ENCODE measurements around the gene CLPTM1. TPM values are rescaled to one million over a fixed set of nuclear protein-coding genes. Genes with fewer than 3 reads are reported as not detected.
"Not testable (repeated sequence)": the region's sequence is repeated elsewhere in the genome, so short reads cannot be mapped to it uniquely, and the experiment has no call there.

The CLPTM1 gene
- total and polyA plus RNA-seq, 10 donors = 44.9 to 97.6 (median 78.7) TPM

DNA sequence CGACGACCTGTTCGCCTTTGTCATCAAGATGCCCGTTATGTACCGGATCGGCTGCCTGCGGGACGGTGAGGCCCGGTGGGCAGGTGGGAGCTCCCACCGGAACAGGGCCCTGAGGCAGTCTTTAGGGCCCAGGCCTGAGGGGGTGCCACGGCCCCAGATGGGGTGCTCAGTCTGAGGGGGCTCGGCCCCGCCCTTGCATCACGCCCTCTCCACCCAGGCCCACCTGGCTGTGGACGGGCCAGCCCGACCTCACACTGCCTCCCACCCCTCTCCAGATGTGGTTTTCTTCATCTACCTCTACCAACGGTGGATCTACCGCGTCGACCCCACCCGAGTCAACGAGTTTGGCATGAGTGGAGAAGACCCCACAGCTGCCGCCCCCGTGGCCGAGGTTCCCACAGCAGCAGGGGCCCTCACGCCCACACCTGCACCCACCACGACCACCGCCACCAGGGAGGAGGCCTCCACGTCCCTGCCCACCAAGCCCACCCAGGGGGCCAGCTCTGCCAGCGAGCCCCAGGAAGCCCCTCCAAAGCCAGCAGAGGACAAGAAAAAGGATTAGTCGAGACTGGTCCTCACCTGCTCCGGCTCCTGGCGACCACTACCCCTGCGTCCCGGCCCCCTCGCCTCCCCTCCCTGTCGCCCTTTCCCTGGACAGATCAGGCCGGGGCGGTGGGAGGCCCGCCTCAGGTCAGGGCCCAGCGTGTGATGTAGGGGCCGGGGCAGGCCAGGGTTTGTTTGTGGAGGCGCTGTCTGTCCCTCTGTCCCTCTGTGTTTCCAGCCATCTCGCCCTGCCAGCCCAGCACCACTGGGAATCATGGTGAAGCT lies 37.4 kb downstream of the CLPTM1 start:
- 89 to 95% (median 90%) methylated on average over 19 to 44 of the region's 44 CpGs for WGBS, 5 donors
- H3K27ac ChIP-seq = no peak overlapping the region
- intact Hi-C loops (cut with DNase I; ENCODE audit: low total_unique reads) = no loop called here
- H3K4me3 ChIP-seq = no peak overlapping the region
- peaks cover 0 to 23% (median 10%) of the 10 kb centered on the region in 6 donors for H3K4me1 ChIP-seq
- no peaks in the 10 kb centered on the region for H3K9me3 ChIP-seq
- H3K36me3 ChIP-seq = peaks cover 4 to 69% (median 55%) of the 10 kb centered on the region in 6 donors
- TF ChIP-seq, protein P1, sequence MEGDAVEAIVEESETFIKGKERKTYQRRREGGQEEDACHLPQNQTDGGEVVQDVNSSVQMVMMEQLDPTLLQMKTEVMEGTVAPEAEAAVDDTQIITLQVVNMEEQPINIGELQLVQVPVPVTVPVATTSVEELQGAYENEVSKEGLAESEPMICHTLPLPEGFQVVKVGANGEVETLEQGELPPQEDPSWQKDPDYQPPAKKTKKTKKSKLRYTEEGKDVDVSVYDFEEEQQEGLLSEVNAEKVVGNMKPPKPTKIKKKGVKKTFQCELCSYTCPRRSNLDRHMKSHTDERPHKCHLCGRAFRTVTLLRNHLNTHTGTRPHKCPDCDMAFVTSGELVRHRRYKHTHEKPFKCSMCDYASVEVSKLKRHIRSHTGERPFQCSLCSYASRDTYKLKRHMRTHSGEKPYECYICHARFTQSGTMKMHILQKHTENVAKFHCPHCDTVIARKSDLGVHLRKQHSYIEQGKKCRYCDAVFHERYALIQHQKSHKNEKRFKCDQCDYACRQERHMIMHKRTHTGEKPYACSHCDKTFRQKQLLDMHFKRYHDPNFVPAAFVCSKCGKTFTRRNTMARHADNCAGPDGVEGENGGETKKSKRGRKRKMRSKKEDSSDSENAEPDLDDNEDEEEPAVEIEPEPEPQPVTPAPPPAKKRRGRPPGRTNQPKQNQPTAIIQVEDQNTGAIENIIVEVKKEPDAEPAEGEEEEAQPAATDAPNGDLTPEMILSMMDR (IDR thresholded peaks at IDR 0.05 in 8 of 11, conservative IDR thresholded peaks at IDR 0.05 in 3 of 11) = no peak
- TF ChIP-seq POLR2AphosphoS5 (IDR thresholded peaks at IDR 0.05) (peak in 2 of 3 donors; percentile 19 to 46), POLR2A (IDR thresholded peaks at IDR 0.05) (no peak)
- no peak for DNase-seq
- no peaks in the 10 kb centered on the region for H3K27me3 ChIP-seq (replicated peaks in 1 of 7)

- peaks cover 0 to 14% (median 10%) of the 10 kb centered on the region in 6 donors for H3K4me1 ChIP-seq
- no peaks in the 10 kb centered on the region for H3K9me3 ChIP-seq
- TF ChIP-seq POLR2AphosphoS5 (IDR thresholded peaks at IDR 0.05) (no peak), POLR2A (IDR thresholded peaks at IDR 0.05) (no peak)
- TF ChIP-seq, protein P1 (IDR thresholded peaks at IDR 0.05 in 8 of 11, conservative IDR thresholded peaks at IDR 0.05 in 3 of 11) = no peak
- peaks cover 4 to 60% (median 46%) of the 10 kb centered on the region in 6 donors for H3K36me3 ChIP-seq
- DNase-seq = no peak
- WGBS, 5 donors = 86 to 94% (median 91%) methylated on average over 6 of the region's 6 CpGs
- no peak overlapping the region for H3K4me3 ChIP-seq
- intact Hi-C loops (cut with DNase I; ENCODE audit: low total_unique reads) = no loop called here
- no peaks in the 10 kb centered on the region for H3K27me3 ChIP-seq (replicated peaks in 1 of 7)
- H3K27ac ChIP-seq = no peak overlapping the region
Observed at GRCh38 chr19:44993526-44993925, 38.3 kb downstream of the CLPTM1 start.

- TF ChIP-seq POLR2AphosphoS5 (IDR thresholded peaks at IDR 0.05) = peak in 2 of 3 donors; percentile 14 to 58
- TF ChIP-seq POLR2A (IDR thresholded peaks at IDR 0.05) = no peak
- intact Hi-C loops (cut with DNase I; ENCODE audit: low total_unique reads) = no loop called here
- no peaks in the 10 kb centered on the region for H3K9me3 ChIP-seq
- H3K27ac ChIP-seq = peak overlapping the region in 1 of 8 donors; percentile 4
- H3K36me3 ChIP-seq = peaks cover 4 to 54% (median 41%) of the 10 kb centered on the region in 6 donors
- no peak overlapping the region for H3K4me3 ChIP-seq
- WGBS, 5 donors = 89 to 95% (median 92%) methylated on average over 8 to 12 of the region's 12 CpGs
- DNase-seq = no peak
- peaks cover 0 to 9% (median 5%) of the 10 kb centered on the region in 6 donors for H3K4me1 ChIP-seq
- no peaks in the 10 kb centered on the region for H3K27me3 ChIP-seq (replicated peaks in 1 of 7)
Observed at GRCh38 chr19:44993926-44994537, 38.9 kb downstream of the CLPTM1 start.

DNA sequence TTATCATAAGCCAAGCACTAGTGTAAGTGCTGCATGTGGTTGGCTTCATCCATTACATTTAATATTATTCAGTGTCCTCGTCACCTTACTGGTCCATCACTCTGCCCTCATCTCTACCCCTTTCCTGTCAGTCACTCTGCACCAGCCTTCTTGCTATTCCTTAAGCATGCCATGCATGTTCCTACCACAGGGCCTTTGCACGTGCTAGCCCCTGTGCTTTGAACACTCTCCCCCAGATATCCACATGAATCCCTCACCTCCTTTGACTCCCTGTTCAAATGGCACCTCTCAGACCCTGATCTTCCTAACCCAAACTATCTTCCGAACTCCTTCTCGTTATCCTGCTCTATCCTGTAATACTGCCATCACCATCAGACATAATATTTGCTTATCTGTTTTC lies 42.8 kb downstream of the CLPTM1 start:
- Histone ChIP-seq H3K4me1 (peaks cover 8 to 20% (median 18%) of the 10 kb centered on the region in 6 donors), H3K9me3 (no peaks in the 10 kb centered on the region), H3K27ac (no peak overlapping the region), H3K27me3 (replicated peaks in 1 of 7) (no peaks in the 10 kb centered on the region), H3K36me3 (peaks cover 0 to 19% (median 5%) of the 10 kb centered on the region in 6 donors), H3K4me3 (no peak overlapping the region)
- TF ChIP-seq, protein P1 (IDR thresholded peaks at IDR 0.05 in 8 of 11, conservative IDR thresholded peaks at IDR 0.05 in 3 of 11) = no peak
- TF ChIP-seq POLR2AphosphoS5 (IDR thresholded peaks at IDR 0.05) (no peak), POLR2A (IDR thresholded peaks at IDR 0.05) (no peak)
- no peak for DNase-seq
- 90 to 96% (median 93%) methylated on average over 4 of the region's 4 CpGs for WGBS, 5 donors
- intact Hi-C loops (cut with DNase I; ENCODE audit: low total_unique reads) = no loop called here

DNA sequence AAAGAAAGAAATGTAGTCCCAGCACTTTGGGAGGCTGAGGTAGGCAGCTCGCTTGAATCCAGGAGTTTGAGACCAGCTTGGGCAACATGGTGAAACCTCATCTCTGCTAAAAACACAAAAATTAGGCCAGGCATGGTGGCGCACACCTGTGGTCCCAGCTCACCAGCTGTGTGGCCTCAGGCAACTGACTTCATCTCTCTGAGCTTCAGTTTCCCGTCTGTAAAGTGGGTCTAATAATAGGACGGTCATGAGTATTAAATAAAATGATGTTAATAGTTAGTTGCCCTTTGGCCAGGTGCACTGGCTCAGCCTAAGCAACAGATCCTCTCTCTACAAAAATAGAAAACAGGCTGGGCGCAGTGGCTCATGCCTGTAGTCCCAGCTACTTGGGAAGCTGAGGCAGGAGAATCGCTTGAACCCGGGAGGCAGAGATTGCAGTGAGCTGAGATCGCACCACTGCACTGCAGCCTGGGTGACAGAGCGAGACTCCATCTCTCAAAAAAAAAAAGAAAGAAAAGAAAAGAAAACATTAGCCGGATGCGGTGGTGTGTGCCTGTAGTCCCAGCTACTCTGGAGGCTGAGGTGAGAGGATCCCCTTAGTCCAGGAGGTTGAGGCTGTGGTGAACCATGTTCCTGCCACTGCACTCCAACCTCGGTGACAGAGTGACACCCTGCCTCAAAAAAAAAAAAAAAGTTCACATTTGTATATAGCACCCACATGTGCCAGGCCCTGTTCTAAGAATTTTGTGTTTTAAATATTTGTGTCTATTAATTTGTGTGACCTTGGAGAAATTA lies 44.1 kb downstream of the CLPTM1 start:
- intact Hi-C loops (cut with DNase I; ENCODE audit: low total_unique reads); DNase-seq; H3K4me3 ChIP-seq; H3K27me3 ChIP-seq (replicated peaks in 1 of 7); H3K27ac ChIP-seq; H3K9me3 ChIP-seq: not testable (repeated sequence)
- peaks cover 8 to 21% (median 19%) of the 10 kb centered on the region in 6 donors for H3K4me1 ChIP-seq
- H3K36me3 ChIP-seq = peaks cover 0 to 19% (median 7%) of the 10 kb centered on the region in 6 donors
- WGBS, 5 donors = 69 to 88% (median 78%) methylated on average over 12 of the region's 12 CpGs

DNA sequence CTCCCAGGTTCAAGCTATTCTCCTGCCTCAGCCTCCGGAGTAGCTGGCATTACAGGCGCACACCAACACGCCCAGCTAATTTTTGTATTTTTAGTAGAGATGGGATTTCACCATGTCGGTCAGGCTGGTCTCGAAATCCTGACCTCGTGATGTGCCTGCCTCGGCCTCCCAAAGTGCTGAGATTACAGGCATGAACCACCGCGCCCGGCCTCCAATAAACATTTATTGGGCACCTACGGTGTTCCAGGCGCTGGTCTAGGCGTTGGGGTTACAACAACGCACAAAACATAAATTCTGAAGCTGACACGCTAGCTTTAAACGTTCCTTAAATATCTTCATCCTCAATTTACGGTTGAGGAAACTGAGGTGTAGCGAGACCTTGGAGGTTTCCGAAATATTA lies 45.5 kb downstream of the CLPTM1 start:
- Histone ChIP-seq H3K4me1 (peaks cover 8 to 30% (median 19%) of the 10 kb centered on the region in 6 donors), H3K27ac (peak overlapping the region in 7 of 8 donors; percentile 84 to 100 (median 100)), H3K36me3 (peaks cover 0 to 31% (median 17%) of the 10 kb centered on the region in 6 donors), H3K4me3 (peak overlapping the region in 7 of 8 donors; percentile 15 to 91 (median 77))
- whole genome bisulfite sequencing, 5 donors = 68 to 77% (median 69%) methylated on average over 19 of the region's 19 CpGs
- H3K27me3 ChIP-seq (replicated peaks in 1 of 7); intact Hi-C loops (cut with DNase I; ENCODE audit: low total_unique reads); H3K9me3 ChIP-seq; DNase-seq: not testable (repeated sequence)

Measured in spleen (tissue), 11 donors.